ENCODE results near the gene BFSP2. TPM values are rescaled to one million over a fixed set of nuclear protein-coding genes. Genes with fewer than 3 reads are reported as not detected.

BFSP2 gene
- total and polyA plus RNA-seq, 2 of the 4 experiments (the other 2 are of a cell fraction), result not detected

DNA sequence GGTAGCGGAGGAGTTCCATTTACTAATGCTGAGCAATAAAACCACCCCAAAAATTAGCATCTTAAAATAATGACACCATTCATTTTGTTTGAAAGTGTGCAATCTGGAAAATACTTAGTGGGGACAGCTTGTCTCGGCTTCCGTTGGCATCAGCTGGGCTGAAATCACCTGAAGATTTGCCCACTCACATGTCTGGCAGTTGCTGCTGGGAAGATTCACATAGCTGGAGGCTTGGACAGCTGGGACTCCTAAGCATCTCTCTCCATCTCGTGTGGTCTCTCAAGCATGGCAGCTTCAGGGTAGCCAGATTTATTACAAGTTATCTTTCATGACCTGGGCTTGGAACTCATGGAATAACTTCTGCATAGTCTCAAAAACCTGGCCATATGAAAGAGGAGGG is 38.4 kb upstream of the BFSP2 start:
- POLR2A ChIA-PET (ENCODE audit: unreplicated experiment), result no interaction called here

More for the DNA sequence above, 38.4 kb upstream of the BFSP2 start:
- Histone ChIP-seq H4K91ac (ENCODE audit: insufficient read depth, low read depth, low read length) (no peak overlapping the region), H3K4me2 (ENCODE audit: low read depth, low read length) (no peak overlapping the region), H2BK20ac (ENCODE audit: low read depth, low read length) (no peak overlapping the region), H3K14ac (replicated peaks; ENCODE audit: low read depth, low read length) (no peak overlapping the region), H2BK15ac (ENCODE audit: low read depth, low read length) (no peak overlapping the region), H3K9me3 (ENCODE audit: control insufficient read depth, insufficient read depth, low read length) (no peaks in the 10 kb centered on the region), H3K36me3 (ENCODE audit: control insufficient read depth, insufficient read depth, low read length) (no peaks in the 10 kb centered on the region), H4K20me1 (ENCODE audit: insufficient read depth, low read length) (no peaks in the 10 kb centered on the region), H4K5ac (ENCODE audit: low read depth, low read length) (no peak overlapping the region), H2AK5ac (ENCODE audit: low read depth, low read length) (no peak overlapping the region), H3K18ac (ENCODE audit: low read depth, low read length) (no peak overlapping the region), H3K27me3 (ENCODE audit: control insufficient read depth, insufficient read depth, low read length) (no peaks in the 10 kb centered on the region), H2AK9ac (replicated peaks; ENCODE audit: low read depth, low read length, poor library complexity) (no peak overlapping the region), H3K79me1 (ENCODE audit: low read depth in 1 of 2, low read length in 2 of 2) (no peaks in the 10 kb centered on the region), H3K56ac (ENCODE audit: extremely low read depth, insufficient read depth, low read length) (no peak overlapping the region), H3K4ac (ENCODE audit: low read depth, low read length) (no peak overlapping the region), H3K9ac (ENCODE audit: low read depth, low read length) (no peak overlapping the region), H3K4me3 (ENCODE audit: insufficient read depth, low read depth, low read length) (no peak overlapping the region), H3K4me1 (ENCODE audit: control insufficient read depth, insufficient read depth, low read length) (no peaks in the 10 kb centered on the region), H3K23ac (ENCODE audit: low read depth, low read length) (no peak overlapping the region), H2BK5ac (ENCODE audit: low read depth, low read length, poor library complexity, severe bottlenecking) (no peak overlapping the region), H3K9me1 (ENCODE audit: insufficient read depth, low read length) (no peaks in the 10 kb centered on the region; the same call in 1 of the 2 replicates), H2BK120ac (ENCODE audit: low read depth, low read length) (no peak overlapping the region), H4K8ac (ENCODE audit: low read depth in 2 of 2, low read length in 2 of 2) (no peak overlapping the region), H2AFZ (replicated peaks; ENCODE audit: low read length, poor library complexity) (no peak overlapping the region), H3K27ac (ENCODE audit: insufficient read depth, low read length) (no peak overlapping the region)
- dilution Hi-C loops (cut with HindIII; ENCODE audit: low sequenced_read_pairs, unreplicated experiment) (no loop called here), in situ Hi-C loops (cut with MboI; ENCODE audit: low sequenced_read_pairs) (no loop called here), intact Hi-C loops (cut with micrococcal nuclease) (no loop called here)
- BruUV-seq (replicated peaks), result no TSS peak
- 83% methylated on average over 2 of the region's 4 CpGs; no CpG with 5 or more reads in 1 of the 2 experiments for WGBS, 2 experiments (ENCODE audit: extremely low coverage in 2 of 2, insufficient read length in 1 of 2)
- CTCF ChIA-PET, result no interaction called here
- no peak for ATAC-seq (ENCODE audit: low read depth)
- no peak for DNase-seq
- TF ChIP-seq BHLHE40 (IDR thresholded peaks at IDR 0.05; ENCODE audit: low read depth, low read length) (no peak), RFX5 (IDR thresholded peaks at IDR 0.05; ENCODE audit: low read depth, low read length) (no peak), MAZ (IDR thresholded peaks at IDR 0.05; ENCODE audit: borderline replicate concordance, low read depth, low read length) (no peak), RAD21 (IDR thresholded peaks at IDR 0.05; ENCODE audit: low read length) (no peak), SMC3 (IDR thresholded peaks at IDR 0.05; ENCODE audit: low read depth, low read length) (no peak), CEBPB (IDR thresholded peaks at IDR 0.05; ENCODE audit: low read depth, low read length) (no peak), POLR2A (IDR thresholded peaks at IDR 0.05; ENCODE audit: low read depth, low read length) (no peak), CHD1 (IDR thresholded peaks at IDR 0.05; ENCODE audit: low read depth, low read length) (no peak), RCOR1 (IDR thresholded peaks at IDR 0.05; ENCODE audit: insufficient replicate concordance, low read length) (no peak), NFE2L2 (IDR thresholded peaks at IDR 0.05; ENCODE audit: low read depth, low read length) (no peak), MXI1 (IDR thresholded peaks at IDR 0.05; ENCODE audit: borderline replicate concordance, low read depth, low read length) (no peak), MAFK (IDR thresholded peaks at IDR 0.05; ENCODE audit: low read depth, low read length) (no peak)
- TF ChIP-seq, protein P1, sequence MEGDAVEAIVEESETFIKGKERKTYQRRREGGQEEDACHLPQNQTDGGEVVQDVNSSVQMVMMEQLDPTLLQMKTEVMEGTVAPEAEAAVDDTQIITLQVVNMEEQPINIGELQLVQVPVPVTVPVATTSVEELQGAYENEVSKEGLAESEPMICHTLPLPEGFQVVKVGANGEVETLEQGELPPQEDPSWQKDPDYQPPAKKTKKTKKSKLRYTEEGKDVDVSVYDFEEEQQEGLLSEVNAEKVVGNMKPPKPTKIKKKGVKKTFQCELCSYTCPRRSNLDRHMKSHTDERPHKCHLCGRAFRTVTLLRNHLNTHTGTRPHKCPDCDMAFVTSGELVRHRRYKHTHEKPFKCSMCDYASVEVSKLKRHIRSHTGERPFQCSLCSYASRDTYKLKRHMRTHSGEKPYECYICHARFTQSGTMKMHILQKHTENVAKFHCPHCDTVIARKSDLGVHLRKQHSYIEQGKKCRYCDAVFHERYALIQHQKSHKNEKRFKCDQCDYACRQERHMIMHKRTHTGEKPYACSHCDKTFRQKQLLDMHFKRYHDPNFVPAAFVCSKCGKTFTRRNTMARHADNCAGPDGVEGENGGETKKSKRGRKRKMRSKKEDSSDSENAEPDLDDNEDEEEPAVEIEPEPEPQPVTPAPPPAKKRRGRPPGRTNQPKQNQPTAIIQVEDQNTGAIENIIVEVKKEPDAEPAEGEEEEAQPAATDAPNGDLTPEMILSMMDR (conservative IDR thresholded peaks at IDR 0.05; ENCODE audit: low read depth, low read length), result no peak
- TF ChIP-seq, protein P2, sequence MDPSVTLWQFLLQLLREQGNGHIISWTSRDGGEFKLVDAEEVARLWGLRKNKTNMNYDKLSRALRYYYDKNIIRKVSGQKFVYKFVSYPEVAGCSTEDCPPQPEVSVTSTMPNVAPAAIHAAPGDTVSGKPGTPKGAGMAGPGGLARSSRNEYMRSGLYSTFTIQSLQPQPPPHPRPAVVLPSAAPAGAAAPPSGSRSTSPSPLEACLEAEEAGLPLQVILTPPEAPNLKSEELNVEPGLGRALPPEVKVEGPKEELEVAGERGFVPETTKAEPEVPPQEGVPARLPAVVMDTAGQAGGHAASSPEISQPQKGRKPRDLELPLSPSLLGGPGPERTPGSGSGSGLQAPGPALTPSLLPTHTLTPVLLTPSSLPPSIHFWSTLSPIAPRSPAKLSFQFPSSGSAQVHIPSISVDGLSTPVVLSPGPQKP (IDR thresholded peaks at IDR 0.05; ENCODE audit: borderline replicate concordance, low read depth, low read length), result no peak
